Bronchial epithelial cell (primary cell): ENCODE measurements around the gene FNIP2. TPM values are rescaled to one million over a fixed set of nuclear protein-coding genes. Genes with fewer than 3 reads are reported as not detected.

Experiments
- DNase-seq: peaks from one replicate; pipeline ENCODE4 v3.0.0-alpha.2; 2010; ENCODE audit warnings: low read depth
- FAIRE-seq: peaks from 2 replicates; lab custom pipeline; 2011; peaks lifted over from hg19 to GRCh38; lab: Jason Lieb, UNC
- H3K27me3 ChIP-seq: 2 replicates; pipeline ENCODE4 v1.5.1; 2011; ENCODE audit warnings: low read length; ENCODE audit not compliant: control insufficient read depth, insufficient read depth
- H3K36me3 ChIP-seq: 2 replicates; pipeline ENCODE4 v1.5.1; 2011; ENCODE audit warnings: low read length; ENCODE audit not compliant: control insufficient read depth, insufficient read depth
- H3K4me3 ChIP-seq: 2 replicates; pipeline ENCODE4 v1.5.1; 2011; ENCODE audit warnings: mild to moderate bottlenecking, low read depth, low read length, control low read depth
- CTCF ChIP-seq: IDR thresholded peaks from 2 replicates; pipeline ENCODE4 v1.5.1; 2011; ENCODE audit warnings: mild to moderate bottlenecking, moderate library complexity, low read length, control low read depth, inconsistent platforms; ENCODE audit not compliant: insufficient read depth, severe bottlenecking
- total RNA-seq: library from RNA; depleted of rRNA; stranded (reverse); fragments of >200 nt; gene quantifications from 2 replicates; pipeline ENCODE4 v1.2.1, GENCODE V29; 2014

FNIP2 gene
- total RNA-seq, 1 donor from 2014 or later = 16.6 TPM

DNA sequence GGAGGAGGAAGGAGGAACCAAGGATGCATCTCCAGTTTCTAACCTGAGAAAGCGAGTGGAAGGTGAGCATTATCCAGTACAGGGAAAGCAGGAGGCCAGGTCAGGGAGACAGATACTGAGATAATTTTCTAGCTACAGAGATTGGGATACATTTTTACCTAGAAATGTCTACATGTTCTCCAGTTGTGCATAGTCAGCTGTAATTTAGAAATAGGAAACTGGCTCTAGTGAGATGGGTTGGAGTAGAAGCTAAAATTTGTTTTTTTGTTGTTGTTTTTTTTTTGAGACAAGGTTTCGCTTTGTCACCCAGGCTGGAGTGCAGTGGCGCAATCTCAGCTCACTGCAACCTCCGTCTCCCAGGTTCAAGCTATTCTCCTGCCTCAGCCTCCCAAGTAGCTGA, 71.3 kb downstream of the FNIP2 start:
- Histone ChIP-seq H3K27me3 (no peaks in the 10 kb centered on the region), H3K4me3 (no peak overlapping the region), H3K36me3 (no peaks in the 10 kb centered on the region)
- DNase-seq (no peak), FAIRE-seq (no peak)
- no peak for TF ChIP-seq CTCF

DNA sequence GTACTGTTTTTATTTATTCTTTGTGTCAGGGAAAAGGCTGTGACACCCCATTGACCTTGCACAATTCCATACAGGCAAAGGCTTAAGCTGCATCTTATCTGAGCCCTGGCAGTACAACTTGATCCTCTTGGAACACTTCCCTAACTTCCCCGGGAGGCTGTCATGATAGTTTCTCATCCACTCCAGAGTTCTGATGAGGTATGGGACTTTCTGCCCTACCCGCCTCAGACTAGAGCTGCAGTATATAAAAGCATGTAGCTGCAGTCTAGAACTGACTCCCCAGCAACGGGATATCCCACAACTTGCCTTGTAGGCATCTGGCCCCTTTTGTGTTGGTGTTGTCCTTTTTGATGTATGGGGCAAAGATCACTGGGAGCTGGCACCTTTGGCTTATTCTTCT, 72.7 kb downstream of the FNIP2 start:
- no peaks in the 10 kb centered on the region for H3K27me3 ChIP-seq
- no peaks in the 10 kb centered on the region for H3K36me3 ChIP-seq
- no peak overlapping the region for H3K4me3 ChIP-seq
- FAIRE-seq = no peak
- no peak for TF ChIP-seq CTCF
- no peak for DNase-seq

DNA sequence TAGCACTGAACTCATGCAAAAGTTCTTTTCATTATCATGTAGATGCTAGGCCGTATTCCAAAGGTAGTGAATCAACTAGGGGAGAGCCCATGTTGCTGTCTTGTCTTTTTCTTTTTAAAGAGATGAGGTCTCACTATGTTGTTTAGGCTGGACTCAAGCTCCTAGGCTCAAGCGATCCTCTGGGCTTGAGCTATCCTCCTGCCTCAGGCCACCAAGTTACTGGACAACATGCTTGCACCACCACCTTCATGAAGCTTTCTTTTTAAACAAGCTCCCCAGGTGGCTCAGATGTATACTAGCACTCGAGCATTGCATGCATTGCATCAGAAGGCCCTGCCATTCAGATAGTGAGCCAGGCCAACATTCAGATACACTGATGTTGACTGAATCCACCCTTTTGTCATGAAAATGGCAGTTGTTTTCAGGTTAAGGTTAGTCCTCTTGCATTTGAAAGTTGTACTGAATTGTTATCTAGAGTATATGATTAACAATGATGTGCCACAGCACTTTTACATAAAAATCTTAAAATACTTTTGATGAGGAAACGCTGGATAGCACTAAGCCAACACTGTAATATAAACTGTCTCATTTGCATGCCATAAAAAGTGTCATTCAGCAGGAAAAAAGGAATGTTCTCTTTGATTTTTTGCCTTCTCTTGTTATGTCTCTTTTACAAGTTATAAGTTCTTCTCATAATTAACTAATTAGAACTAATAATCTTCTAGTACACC, 76.7 kb downstream of the FNIP2 start:
- DNase-seq (no peak), FAIRE-seq (no peak)
- TF ChIP-seq CTCF = no peak
- H3K36me3 ChIP-seq = no peaks in the 10 kb centered on the region
- H3K4me3 ChIP-seq = no peak overlapping the region
- H3K27me3 ChIP-seq = no peaks in the 10 kb centered on the region

- no peaks in the 10 kb centered on the region for H3K36me3 ChIP-seq
- TF ChIP-seq CTCF = no peak
- DNase-seq = no peak
- no peaks in the 10 kb centered on the region for H3K27me3 ChIP-seq
- FAIRE-seq = no peak
- no peak overlapping the region for H3K4me3 ChIP-seq
These were observed 78.7 kb downstream of the FNIP2 start for GRCh38 chr4:158847535-158847934.

DNA sequence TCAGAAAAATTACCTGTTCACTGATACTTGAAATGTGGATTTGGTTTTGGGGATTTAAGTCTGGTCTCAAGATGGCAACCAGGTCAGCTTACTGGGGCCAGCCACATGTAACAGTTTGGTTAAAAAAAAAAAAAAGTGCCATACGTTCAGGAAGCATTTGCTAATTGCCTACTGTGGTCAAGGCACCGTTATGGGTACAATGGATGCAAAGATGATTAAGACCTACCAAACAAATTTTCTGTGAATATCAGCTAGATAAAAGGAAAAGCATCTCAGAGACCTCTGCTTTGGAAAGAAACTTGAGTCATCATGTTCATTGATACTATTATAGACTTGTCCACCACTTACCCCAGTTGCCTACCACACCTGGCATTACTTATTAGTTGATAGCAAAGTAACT, 80.9 kb downstream of the FNIP2 start:
- Histone ChIP-seq H3K36me3 (no peaks in the 10 kb centered on the region), H3K4me3 (no peak overlapping the region), H3K27me3 (no peaks in the 10 kb centered on the region)
- TF ChIP-seq CTCF = no peak
- DNase-seq (no peak), FAIRE-seq (no peak)

GRCh38 chr4:158850371-158850770, 81.5 kb downstream of the FNIP2 start:
- DNase-seq = no peak
- H3K4me3 ChIP-seq = no peak overlapping the region
- no peak for TF ChIP-seq CTCF
- no peak for FAIRE-seq
- no peaks in the 10 kb centered on the region for H3K27me3 ChIP-seq
- H3K36me3 ChIP-seq = no peaks in the 10 kb centered on the region
